Naive thymus-derived CD4-positive, alpha-beta T cell (primary cell): ENCODE results near the gene ZNF662. TPM values are rescaled to one million over a fixed set of nuclear protein-coding genes. Genes with fewer than 3 reads are reported as not detected.
"Not testable (repeated sequence)": the region's sequence is repeated elsewhere in the genome, so short reads cannot be mapped to it uniquely, and the experiment has no call there.

Experiments used
- ATAC-seq: fragments of 150-1000 bp; cut with Tn5 transposase; 2 replicates; pipeline ENCODE4 v1.10.0; 2021; ENCODE audit warnings: mild to moderate bottlenecking, moderate library complexity
- CTCF ChIA-PET: fragments of 350-600 bp; sonication (Branson Sonifier 250); formaldehyde crosslinking; loops from one replicate; lab custom pipeline; 2021; ENCODE audit warnings: antibody characterized with exemption; lab: Charles Lee
- POLR2A ChIA-PET: fragments of 350-600 bp; sonication (Branson Sonifier 250); formaldehyde crosslinking; loops from one replicate; lab custom pipeline; 2021; ENCODE audit warnings: antibody characterized with exemption, inconsistent platforms; lab: Charles Lee
- DNase-seq, 9 donors: peaks; one replicate each; pipeline versions ENCODE4 v3.0.0 to v3.0.0-alpha.2; 2020 to 2022; ENCODE audit warnings: mixed read lengths in 1 of 9
- H3K27ac ChIP-seq: one replicate; pipeline ENCODE4 v1.7.0; 2013; ENCODE audit warnings: mild to moderate bottlenecking, low read depth, low read length, moderate library complexity
- H3K27me3 ChIP-seq, 2 donors: one replicate each; pipeline ENCODE4 v1.7.0; 2013; ENCODE audit warnings: low read length in 2 of 2, mild to moderate bottlenecking in 2 of 2, moderate library complexity in 2 of 2; ENCODE audit not compliant: control insufficient read depth in 2 of 2, insufficient read depth in 2 of 2
- H3K36me3 ChIP-seq, 3 experiments: 1 replicate in 2 of 3; 2 replicates in 1 of 3; pipeline ENCODE4 v1.7.0; 2013; ENCODE audit warnings: low read length in 3 of 3, mild to moderate bottlenecking in 3 of 3, moderate library complexity in 1 of 3; ENCODE audit not compliant: insufficient read depth in 3 of 3, control insufficient read depth in 2 of 3
- H3K4me1 ChIP-seq, 2 donors: one replicate each; pipeline ENCODE4 v1.7.0; 2013; ENCODE audit warnings: low read length in 2 of 2, mild to moderate bottlenecking in 2 of 2, moderate library complexity in 1 of 2; ENCODE audit not compliant: control insufficient read depth in 2 of 2, insufficient read depth in 2 of 2
- H3K4me3 ChIP-seq: 2 replicates; pipeline ENCODE4 v1.7.0; 2013; ENCODE audit warnings: mild to moderate bottlenecking, low read length
- H3K9me3 ChIP-seq, 3 experiments: 1 replicate in 2 of 3; 2 replicates in 1 of 3; pipeline ENCODE4 v1.7.0; 2013; ENCODE audit warnings: low read length in 3 of 3; ENCODE audit not compliant: control insufficient read depth in 2 of 3
- H3K27ac Mint-ChIP-seq, 9 donors: one replicate each; pipeline ENCODE4 v1.8.0; 2020 to 2022; ENCODE audit warnings: mixed read lengths in 9 of 9, mild to moderate bottlenecking in 8 of 9, moderate library complexity in 5 of 9, inconsistent platforms in 2 of 9
- H3K27me3 Mint-ChIP-seq, 5 donors: one replicate each; pipeline ENCODE4 v1.8.0; 2021 to 2022; ENCODE audit warnings: mixed read lengths in 5 of 5, mild to moderate bottlenecking in 1 of 5
- H3K36me3 Mint-ChIP-seq, 5 donors: one replicate each; pipeline ENCODE4 v1.8.0; 2020 to 2022; ENCODE audit warnings: mixed read lengths in 5 of 5, mild to moderate bottlenecking in 3 of 5, inconsistent platforms in 1 of 5
- H3K4me1 Mint-ChIP-seq, 7 donors: one replicate each; pipeline ENCODE4 v1.8.0; 2020 to 2022; ENCODE audit warnings: mixed read lengths in 7 of 7, mild to moderate bottlenecking in 3 of 7, inconsistent platforms in 1 of 7
- H3K4me3 Mint-ChIP-seq, 10 donors: one replicate each; pipeline ENCODE4 v1.8.0; 2020 to 2022; ENCODE audit warnings: mild to moderate bottlenecking in 10 of 10, mixed read lengths in 10 of 10, moderate library complexity in 6 of 10, inconsistent platforms in 2 of 10
- H3K9me3 Mint-ChIP-seq, 11 donors: one replicate each; pipeline ENCODE4 v1.8.0; 2020 to 2022; ENCODE audit warnings: mixed read lengths in 11 of 11, mild to moderate bottlenecking in 4 of 11, inconsistent platforms in 1 of 11, moderate library complexity in 1 of 11
- intact Hi-C, 2 donors: fragments of 100-400 bp; cut with micrococcal nuclease; formaldehyde crosslinking; loops; one replicate each; pipeline ENCODE4 v1.15.1; 2023
- polyA plus RNA-seq, 2 donors: library from polyadenylated mRNA; unstranded; fragments of 300-500 nt; fragmentation: Illumina TruSeq; gene quantifications; one replicate each; pipeline ENCODE4 v1.2.3, GENCODE V29; 2021
- total RNA-seq, 6 experiments: library from RNA in 5 of 6; stranded (reverse) in 5 of 6; gene quantifications; 1 replicate in 5 of 6; 2 replicates in 1 of 6; pipeline ENCODE4 v1.2.3 and lab custom pipeline; 2021 to 2026

The ZNF662 gene
- total and polyA plus RNA-seq, 7 experiments from 2014 or later: 0.12 to 10.4 (median 4.7) TPM

DNA sequence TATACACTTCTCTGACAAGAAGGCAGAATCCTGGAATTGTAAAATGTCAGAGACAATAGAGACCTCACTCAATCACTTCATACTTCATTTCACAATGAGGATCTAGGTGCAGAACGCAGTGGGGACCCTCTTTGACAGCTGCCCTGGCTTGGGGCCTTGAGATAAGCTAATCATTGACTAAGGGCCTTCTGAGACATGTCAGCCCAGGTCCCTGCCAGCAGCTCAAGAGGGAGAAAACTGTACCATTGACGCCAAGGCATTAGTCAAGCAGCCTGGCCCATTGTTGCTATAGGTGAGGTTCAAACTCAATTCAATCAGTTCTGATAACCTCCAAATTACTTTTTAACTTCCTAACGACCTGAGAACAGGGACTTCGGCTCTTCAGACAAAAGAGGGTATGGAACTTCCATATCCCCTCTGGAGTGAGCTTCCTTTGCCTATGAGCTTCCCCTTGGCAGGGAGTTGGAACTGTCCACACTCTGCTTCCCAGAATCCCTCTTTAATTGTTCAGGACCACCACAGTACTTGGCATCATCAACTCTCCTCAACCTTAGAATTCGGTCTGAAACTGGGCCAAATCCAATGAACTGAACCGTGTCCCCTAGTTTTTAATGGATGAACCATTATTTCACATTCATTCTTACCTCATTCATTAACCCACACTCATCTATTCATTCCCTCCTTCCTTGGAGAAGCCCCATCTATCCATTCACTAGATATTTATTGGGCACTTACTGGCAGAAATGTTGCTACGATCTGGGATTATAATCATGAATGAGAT is 28.8 kb upstream of the ZNF662 start:
- no peak for DNase-seq
- peaks cover 0 to 29% (median 4%) of the 10 kb centered on the region in 5 donors for H3K27me3 Mint-ChIP-seq
- no peaks in the 10 kb centered on the region for H3K27me3 ChIP-seq
- no peaks in the 10 kb centered on the region for H3K36me3 Mint-ChIP-seq
- no peak overlapping the region for H3K27ac Mint-ChIP-seq
- CTCF ChIA-PET: interaction anchor here (1.1 to 1.6 kb wide), 2 partner anchors 28 to 98 kb away, joined by 3 read pairs; no protein-coding TSS in a partner anchor
- peaks cover 0 to 1% (median 0%) of the 10 kb centered on the region in 11 donors for H3K9me3 Mint-ChIP-seq
- H3K9me3 ChIP-seq: no peaks in the 10 kb centered on the region
- no peak for ATAC-seq
- no peak overlapping the region for H3K4me3 ChIP-seq
- peaks cover 4 to 13% of the 10 kb centered on the region in 2 donors for H3K4me1 ChIP-seq
- peaks cover 8 to 17% (median 15%) of the 10 kb centered on the region in 7 donors for H3K4me1 Mint-ChIP-seq
- intact Hi-C loops: no loop called here
- no peak overlapping the region for H3K27ac ChIP-seq
- H3K4me3 Mint-ChIP-seq: no peak overlapping the region
- POLR2A ChIA-PET: interaction anchor here (0.6 kb wide), 1 partner anchor 640 kb away, joined by 3 read pairs; no protein-coding TSS in a partner anchor
- H3K36me3 ChIP-seq: no peaks in the 10 kb centered on the region

DNA sequence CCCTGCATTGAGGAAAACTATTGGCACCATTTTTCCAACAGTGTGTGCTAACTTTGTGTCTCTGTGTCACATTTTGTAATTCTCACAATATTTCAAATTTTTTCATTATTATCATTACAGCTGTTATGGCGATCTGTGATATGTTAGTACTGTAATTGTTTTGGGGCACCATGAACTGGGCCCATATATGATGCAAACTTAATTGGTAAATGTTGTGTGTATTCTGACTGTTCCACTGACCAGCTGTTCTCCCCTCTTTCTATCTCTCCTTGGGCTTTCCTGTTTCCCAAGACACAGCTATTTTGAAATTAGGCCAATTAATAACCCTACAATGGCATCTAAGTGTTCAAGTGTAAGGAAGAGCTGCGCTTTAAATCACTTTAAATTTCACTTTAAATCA is 28.1 kb upstream of the ZNF662 start:
- H3K36me3 Mint-ChIP-seq: no peaks in the 10 kb centered on the region
- H3K4me3 ChIP-seq: no peak overlapping the region
- no peak for ATAC-seq
- H3K36me3 ChIP-seq: no peaks in the 10 kb centered on the region
- peaks cover 8 to 17% (median 15%) of the 10 kb centered on the region in 7 donors for H3K4me1 Mint-ChIP-seq
- ChIA-PET CTCF (interaction anchor here (0.6 to 0.9 kb wide), 2 partner anchors 98 to 384 kb away, joined by 3 read pairs; no protein-coding TSS in a partner anchor), POLR2A (no interaction called here)
- H3K9me3 Mint-ChIP-seq: peaks cover 0 to 1% (median 0%) of the 10 kb centered on the region in 11 donors
- H3K4me3 Mint-ChIP-seq: no peak overlapping the region
- DNase-seq: no peak
- H3K27me3 Mint-ChIP-seq: peaks cover 0 to 26% (median 0%) of the 10 kb centered on the region in 5 donors
- H3K9me3 ChIP-seq: no peaks in the 10 kb centered on the region
- H3K4me1 ChIP-seq: peaks cover 4 to 13% of the 10 kb centered on the region in 2 donors
- intact Hi-C loops: no loop called here
- peak overlapping the region in 1 of 9 donors; percentile 1 for H3K27ac Mint-ChIP-seq
- no peaks in the 10 kb centered on the region for H3K27me3 ChIP-seq
- H3K27ac ChIP-seq: no peak overlapping the region

DNA sequence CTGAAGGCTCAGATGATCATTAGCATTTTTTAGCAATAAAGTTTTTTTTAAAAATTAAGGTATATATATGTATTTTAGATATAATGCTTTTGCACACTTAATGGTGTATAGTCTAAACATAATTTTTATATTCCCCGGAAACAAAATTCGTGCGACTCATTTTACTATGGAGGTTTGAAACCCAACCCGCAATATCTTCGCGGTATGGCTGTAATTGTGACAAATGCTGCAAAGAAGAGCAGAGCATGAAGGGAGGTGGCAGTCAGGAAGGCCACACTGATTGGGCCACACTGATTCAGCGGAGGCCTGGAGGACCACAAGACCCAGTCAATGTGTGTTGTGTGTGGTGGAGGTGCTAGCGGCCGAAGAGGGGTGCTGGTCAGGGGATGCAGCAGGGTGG is 25.8 kb upstream of the ZNF662 start:
- CTCF ChIA-PET: interaction anchor here (1.0 kb wide), 1 partner anchor 123 kb away, joined by 4 read pairs; no protein-coding TSS in a partner anchor
- peaks cover 6 to 17% (median 15%) of the 10 kb centered on the region in 7 donors for H3K4me1 Mint-ChIP-seq
- intact Hi-C loops: loop anchor here (2.0 to 5.0 kb wide), 5 partner anchors 41 to 378 kb away; partner anchors contain the start of genes VIPR1 (in 2 of the 2) and CCDC13 (in 1 of the 2)
- no peaks in the 10 kb centered on the region for H3K9me3 ChIP-seq
- H3K4me3 Mint-ChIP-seq: peak overlapping the region; percentile 76 to 88 (median 82)
- H3K27ac ChIP-seq: peak overlapping the region; percentile 57
- H3K27ac Mint-ChIP-seq: peak overlapping the region in 8 of 9 donors; percentile 26 to 94 (median 69)
- peaks cover 4 to 13% of the 10 kb centered on the region in 2 donors for H3K4me1 ChIP-seq
- H3K27me3 ChIP-seq: no peaks in the 10 kb centered on the region
- peaks cover 0 to 22% (median 0%) of the 10 kb centered on the region in 5 donors for H3K27me3 Mint-ChIP-seq
- ATAC-seq: no peak
- peaks cover 0 to 1% (median 0%) of the 10 kb centered on the region in 11 donors for H3K9me3 Mint-ChIP-seq
- POLR2A ChIA-PET: no interaction called here
- no peaks in the 10 kb centered on the region for H3K36me3 ChIP-seq
- peak in 1 of 9 donors; percentile 5 for DNase-seq
- no peaks in the 10 kb centered on the region for H3K36me3 Mint-ChIP-seq
- H3K4me3 ChIP-seq: peak overlapping the region; percentile 64

DNA sequence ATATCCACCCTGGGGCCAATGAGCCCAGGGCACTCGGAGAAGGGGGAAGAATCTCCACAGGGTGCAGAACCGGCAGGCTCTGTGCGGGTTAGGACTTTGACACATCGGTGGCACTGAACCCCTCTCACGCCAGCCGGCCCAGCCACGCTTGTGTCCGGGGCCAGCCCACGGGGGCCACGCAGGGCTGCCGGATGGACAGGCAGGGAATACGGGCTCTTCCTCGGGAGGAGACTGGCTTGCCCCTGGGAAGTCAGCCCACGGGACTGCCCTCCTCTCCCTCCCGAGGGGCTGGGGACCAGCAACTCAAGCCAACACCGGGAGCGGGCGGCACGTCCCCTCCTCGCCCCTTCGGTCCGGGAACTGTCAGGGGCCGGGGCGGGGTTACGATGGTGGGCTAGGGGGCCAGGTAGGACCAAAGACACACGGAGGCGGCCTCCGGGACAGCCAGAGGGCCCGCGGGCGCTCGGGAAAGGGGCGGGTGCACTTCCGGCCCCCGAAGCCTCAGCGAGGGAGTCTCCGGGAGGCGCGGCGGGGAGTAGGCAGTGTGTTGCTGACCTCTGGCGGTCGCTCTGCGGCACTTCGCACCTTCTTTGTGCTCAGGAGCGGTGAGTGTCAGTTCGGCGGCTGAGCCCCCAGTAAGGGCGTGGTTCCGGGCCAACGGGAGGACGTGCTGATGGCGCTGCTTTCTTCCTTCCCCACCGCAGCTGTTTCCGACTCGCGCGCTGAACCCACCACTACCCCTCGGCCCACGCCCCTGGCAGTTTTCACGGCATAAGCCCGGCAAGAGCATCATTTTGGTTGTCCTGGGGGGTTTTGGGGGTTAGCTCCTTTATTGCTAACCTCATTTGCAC is 25.1 kb upstream of the ZNF662 start:
- H3K4me1 ChIP-seq: peaks cover 4 to 13% of the 10 kb centered on the region in 2 donors
- Mint-ChIP-seq H3K4me3 (peak overlapping the region; percentile 76 to 89 (median 85)), H3K9me3 (peaks cover 0 to 1% (median 0%) of the 10 kb centered on the region in 11 donors), H3K36me3 (no peaks in the 10 kb centered on the region), H3K27me3 (peaks cover 0 to 25% (median 0%) of the 10 kb centered on the region in 5 donors), H3K4me1 (peaks cover 6 to 17% (median 15%) of the 10 kb centered on the region in 7 donors), H3K27ac (peak overlapping the region; percentile 55 to 97 (median 82))
- peak overlapping the region; percentile 57 for H3K27ac ChIP-seq
- intact Hi-C loops: loop anchor here (1.0 to 5.0 kb wide), 11 partner anchors 42 to 438 kb away; partner anchors contain the start of genes HIGD1A (in 2 of the 2), VIPR1 (in 2 of the 2), CCDC13 (in 1 of the 2) and POMGNT2 (in 1 of the 2)
- ChIA-PET CTCF (interaction anchor here (0.6 to 3.4 kb wide), 7 partner anchors 29 to 701 kb away, joined by 3 to 16 read pairs (median 4); no protein-coding TSS in a partner anchor), POLR2A (no interaction called here)
- H3K36me3 ChIP-seq: no peaks in the 10 kb centered on the region
- no peaks in the 10 kb centered on the region for H3K9me3 ChIP-seq
- DNase-seq: peak; percentile 66 to 87 (median 83)
- peak overlapping the region; percentile 64 for H3K4me3 ChIP-seq
- ATAC-seq: peak; percentile 99
- no peaks in the 10 kb centered on the region for H3K27me3 ChIP-seq

DNA sequence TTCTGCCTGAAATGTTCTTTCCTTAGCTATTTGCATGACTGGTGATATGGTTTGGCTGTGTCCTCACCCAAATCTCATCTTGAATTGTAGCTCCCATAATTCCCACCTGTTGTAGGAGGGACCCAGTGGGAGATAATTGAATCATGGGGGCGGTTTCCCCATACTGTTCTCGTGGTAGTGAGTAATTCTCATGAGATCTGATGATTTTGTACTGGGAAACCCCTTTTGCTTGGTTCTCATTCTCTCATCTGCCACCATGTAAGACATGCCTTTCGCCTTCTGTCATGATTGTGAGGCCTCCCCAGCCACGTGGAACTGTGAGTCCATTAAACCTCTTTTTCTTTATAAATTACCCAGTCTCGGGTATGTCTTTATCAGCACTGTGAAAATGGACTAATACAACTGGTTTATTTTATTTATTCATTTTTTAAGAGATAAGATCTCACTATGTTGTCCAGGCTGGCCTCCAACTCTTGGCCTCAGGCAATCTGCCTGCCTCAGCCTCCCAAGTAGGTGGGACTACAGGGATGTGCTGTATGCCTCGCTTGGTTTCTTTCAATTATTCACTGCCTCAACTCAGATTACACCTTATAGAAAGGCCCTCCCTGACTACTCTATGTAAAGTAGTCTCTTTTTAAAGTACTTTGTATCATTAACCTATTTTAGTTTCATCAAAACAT is 22.6 kb upstream of the ZNF662 start:
- H3K9me3 Mint-ChIP-seq, H3K9me3 ChIP-seq, H3K27me3 ChIP-seq, H3K36me3 ChIP-seq, POLR2A ChIA-PET, ATAC-seq, DNase-seq, H3K27ac ChIP-seq, H3K4me3 ChIP-seq, H3K27ac Mint-ChIP-seq, H3K36me3 Mint-ChIP-seq: not testable (repeated sequence)
- H3K4me3 Mint-ChIP-seq: peak overlapping the region in 1 of 10 donors; percentile 41
- H3K4me1 Mint-ChIP-seq: peaks cover 6 to 17% (median 15%) of the 10 kb centered on the region in 7 donors
- intact Hi-C loops: loop anchor here (5.0 kb wide), 2 partner anchors 326 to 381 kb away; partner anchors contain the start of gene VIPR1 (in 1 of the 2)
- CTCF ChIA-PET: interaction anchor here (1.5 to 3.4 kb wide), 3 partner anchors 81 to 104 kb away, joined by 3 to 16 read pairs (median 5); no protein-coding TSS in a partner anchor
- peaks cover 2 to 17% (median 7%) of the 10 kb centered on the region in 5 donors for H3K27me3 Mint-ChIP-seq
- peaks cover 4 to 13% of the 10 kb centered on the region in 2 donors for H3K4me1 ChIP-seq
